ENCODE results near the gene ITPR2.
A peak's percentile ranks its signal among the peaks of the same experiment; 100 is the strongest.

The ITPR2 gene

GRCh38 chr12:26799741-26800140, 33.3 kb downstream of the ITPR2 start:
- no peak for DNase-seq (ENCODE audit: extremely low read depth, low read depth)
- no peak for TF ChIP-seq CTCF (IDR thresholded peaks at IDR 0.05; ENCODE audit: low read depth, low read length)

GRCh38 chr12:26798640-26799039, 34.4 kb downstream of the ITPR2 start:
- no peak for DNase-seq (ENCODE audit: extremely low read depth, low read depth)
- no peak for TF ChIP-seq CTCF (IDR thresholded peaks at IDR 0.05; ENCODE audit: low read depth, low read length)

DNA sequence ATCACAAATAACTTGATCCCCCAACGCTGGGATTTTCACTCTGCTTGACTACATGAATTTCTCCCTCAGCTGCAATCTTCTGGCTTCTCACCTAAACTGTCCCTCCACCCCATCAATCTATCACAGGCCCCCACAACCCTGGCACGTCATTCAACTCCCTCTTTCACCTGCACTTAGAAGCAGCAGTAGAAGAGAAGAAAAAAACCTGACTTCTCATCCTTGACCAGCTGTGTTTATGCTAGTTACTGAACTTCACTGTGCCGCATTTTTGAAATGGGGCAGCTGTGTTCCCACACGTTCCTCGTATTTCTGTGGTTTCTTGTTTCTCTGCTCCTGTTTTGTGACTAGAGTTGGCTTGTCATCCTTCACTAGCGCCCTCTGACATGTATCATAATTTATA, 35.0 kb downstream of the ITPR2 start:
- TF ChIP-seq CTCF (IDR thresholded peaks at IDR 0.05; ENCODE audit: low read depth, low read length) = no peak
- DNase-seq (ENCODE audit: extremely low read depth, low read depth) = peak; percentile 24

- no peak for TF ChIP-seq CTCF (IDR thresholded peaks at IDR 0.05; ENCODE audit: low read depth, low read length)
- no peak for DNase-seq (ENCODE audit: extremely low read depth, low read depth)
These were observed 37.1 kb downstream of the ITPR2 start for GRCh38 chr12:26795910-26796309.

GRCh38 chr12:26791301-26791791, 41.6 kb downstream of the ITPR2 start:
- no peak for TF ChIP-seq CTCF (IDR thresholded peaks at IDR 0.05; ENCODE audit: low read depth, low read length)
- peak; percentile 32 for DNase-seq (ENCODE audit: extremely low read depth, low read depth)

- DNase-seq (ENCODE audit: extremely low read depth, low read depth) = no peak
- TF ChIP-seq CTCF (IDR thresholded peaks at IDR 0.05; ENCODE audit: low read depth, low read length) = no peak
These were observed 42.4 kb downstream of the ITPR2 start for GRCh38 chr12:26790645-26790994.

GRCh38 chr12:26789731-26790644, 43.0 kb downstream of the ITPR2 start:
- peak; percentile 31 for DNase-seq (ENCODE audit: extremely low read depth, low read depth)
- TF ChIP-seq CTCF (IDR thresholded peaks at IDR 0.05; ENCODE audit: low read depth, low read length) = no peak
